NB4 (cell line): ENCODE results near the gene IFI30.

Source experiments
- DNase-seq: peaks from one replicate; pipeline ENCODE4 v3.0.0; 2010; ENCODE audit warnings: low read depth
- H3K4me3 ChIP-seq: one replicate; pipeline ENCODE4 v1.5.1; 2011; ENCODE audit warnings: mild to moderate bottlenecking, low read depth, low read length, moderate library complexity
- MAX ChIP-seq: IDR thresholded peaks from 2 replicates; pipeline ENCODE4 v1.6.1; 2011; ENCODE audit warnings: low read depth, low read length
- MYC ChIP-seq: IDR thresholded peaks from 2 replicates; pipeline ENCODE4 v1.6.1; 2011; ENCODE audit warnings: low read depth, low read length
- POLR2A ChIP-seq: IDR thresholded peaks from 2 replicates; pipeline ENCODE4 v1.6.1; 2011; ENCODE audit warnings: mild to moderate bottlenecking; ENCODE audit not compliant: insufficient read length; ENCODE audit errors: extremely low read depth
- TF ChIP-seq, protein P1 (sequence below): IDR thresholded peaks from one replicate; pipeline ENCODE4 v1.5.1; 2012; ENCODE audit warnings: low read depth, low read length

IFI30 gene

GRCh38 chr19:18165794-18166544 lies 7.6 kb upstream of the IFI30 start:
- DNase-seq: no peak
- no peak overlapping the region for H3K4me3 ChIP-seq
- no peak for TF ChIP-seq MAX
- no peak for TF ChIP-seq MYC
- no peak for TF ChIP-seq POLR2A
- TF ChIP-seq, protein P1, sequence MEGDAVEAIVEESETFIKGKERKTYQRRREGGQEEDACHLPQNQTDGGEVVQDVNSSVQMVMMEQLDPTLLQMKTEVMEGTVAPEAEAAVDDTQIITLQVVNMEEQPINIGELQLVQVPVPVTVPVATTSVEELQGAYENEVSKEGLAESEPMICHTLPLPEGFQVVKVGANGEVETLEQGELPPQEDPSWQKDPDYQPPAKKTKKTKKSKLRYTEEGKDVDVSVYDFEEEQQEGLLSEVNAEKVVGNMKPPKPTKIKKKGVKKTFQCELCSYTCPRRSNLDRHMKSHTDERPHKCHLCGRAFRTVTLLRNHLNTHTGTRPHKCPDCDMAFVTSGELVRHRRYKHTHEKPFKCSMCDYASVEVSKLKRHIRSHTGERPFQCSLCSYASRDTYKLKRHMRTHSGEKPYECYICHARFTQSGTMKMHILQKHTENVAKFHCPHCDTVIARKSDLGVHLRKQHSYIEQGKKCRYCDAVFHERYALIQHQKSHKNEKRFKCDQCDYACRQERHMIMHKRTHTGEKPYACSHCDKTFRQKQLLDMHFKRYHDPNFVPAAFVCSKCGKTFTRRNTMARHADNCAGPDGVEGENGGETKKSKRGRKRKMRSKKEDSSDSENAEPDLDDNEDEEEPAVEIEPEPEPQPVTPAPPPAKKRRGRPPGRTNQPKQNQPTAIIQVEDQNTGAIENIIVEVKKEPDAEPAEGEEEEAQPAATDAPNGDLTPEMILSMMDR: no peak

- DNase-seq: no peak
- no peak overlapping the region for H3K4me3 ChIP-seq
- TF ChIP-seq POLR2A: no peak
- no peak for TF ChIP-seq MYC
- TF ChIP-seq, protein P1: no peak
- no peak for TF ChIP-seq MAX
Observed at GRCh38 chr19:18167011-18167410, 6.6 kb upstream of the IFI30 start.

DNA sequence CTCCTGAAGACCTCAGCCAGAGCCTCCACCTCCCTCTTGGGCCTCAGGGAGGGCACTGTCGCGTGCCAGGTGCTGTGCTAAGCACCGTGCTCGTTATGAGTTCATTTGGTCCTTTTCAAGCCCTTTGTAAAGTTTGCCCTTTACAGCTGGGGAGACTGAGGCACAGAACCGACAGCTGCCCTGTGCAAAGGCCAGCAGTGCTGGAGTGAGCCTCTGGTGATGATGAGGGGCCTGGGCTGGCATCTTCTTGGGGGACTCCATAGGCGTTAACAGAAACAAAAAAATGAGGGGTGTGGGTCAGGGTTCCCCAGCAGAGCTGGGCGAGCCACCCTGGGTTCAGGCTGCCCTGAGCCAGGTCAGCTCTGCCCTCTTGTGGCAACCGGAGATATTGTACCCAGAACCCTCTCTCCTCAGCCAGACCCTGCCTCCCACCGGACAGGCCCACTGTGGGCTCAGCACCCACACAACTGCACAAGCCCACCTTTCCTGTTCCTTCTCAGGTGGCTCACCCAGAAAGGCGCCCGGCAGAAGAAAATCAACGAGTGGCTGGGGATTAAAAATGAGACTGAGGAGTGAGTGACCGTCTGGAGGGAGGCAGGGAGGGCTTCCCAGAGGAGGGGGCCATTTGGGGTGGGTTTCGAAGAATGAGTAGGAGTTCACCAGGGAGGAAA lies 5.5 kb upstream of the IFI30 start:
- no peak overlapping the region for H3K4me3 ChIP-seq
- no peak for TF ChIP-seq POLR2A
- TF ChIP-seq, protein P1: peak; percentile 73

DNA sequence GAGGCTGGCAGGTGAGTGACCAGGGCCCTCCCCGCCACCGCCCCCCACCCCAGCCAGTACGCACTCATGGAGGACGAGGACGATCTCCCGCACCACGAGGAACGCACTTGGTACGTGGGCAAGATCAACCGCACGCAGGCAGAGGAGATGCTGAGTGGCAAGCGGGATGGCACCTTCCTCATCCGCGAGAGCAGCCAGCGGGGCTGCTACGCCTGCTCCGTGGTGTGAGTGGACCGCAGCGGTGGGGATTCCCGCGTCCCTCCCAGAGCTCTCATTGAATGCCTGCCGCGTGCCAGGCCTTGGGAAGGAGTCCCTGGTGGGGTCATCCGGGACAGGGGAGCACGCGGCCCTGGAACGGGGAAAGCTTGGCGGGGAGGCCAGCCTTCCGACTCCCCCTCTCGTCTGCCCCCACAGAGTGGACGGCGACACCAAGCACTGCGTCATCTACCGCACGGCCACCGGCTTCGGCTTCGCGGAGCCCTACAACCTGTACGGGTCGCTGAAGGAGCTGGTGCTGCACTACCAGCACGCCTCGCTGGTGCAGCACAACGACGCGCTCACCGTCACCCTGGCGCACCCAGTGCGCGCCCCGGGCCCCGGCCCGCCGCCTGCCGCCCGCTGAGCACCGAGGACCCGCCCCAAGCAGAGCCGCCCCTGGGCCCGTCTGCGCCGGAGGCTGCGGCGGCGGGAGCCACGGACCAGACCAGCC lies 4.8 kb upstream of the IFI30 start:
- no peak for TF ChIP-seq POLR2A
- no peak for DNase-seq
- no peak overlapping the region for H3K4me3 ChIP-seq

More for the DNA sequence above, 5.5 kb upstream of the IFI30 start:
- peak; percentile 59 for DNase-seq

DNA sequence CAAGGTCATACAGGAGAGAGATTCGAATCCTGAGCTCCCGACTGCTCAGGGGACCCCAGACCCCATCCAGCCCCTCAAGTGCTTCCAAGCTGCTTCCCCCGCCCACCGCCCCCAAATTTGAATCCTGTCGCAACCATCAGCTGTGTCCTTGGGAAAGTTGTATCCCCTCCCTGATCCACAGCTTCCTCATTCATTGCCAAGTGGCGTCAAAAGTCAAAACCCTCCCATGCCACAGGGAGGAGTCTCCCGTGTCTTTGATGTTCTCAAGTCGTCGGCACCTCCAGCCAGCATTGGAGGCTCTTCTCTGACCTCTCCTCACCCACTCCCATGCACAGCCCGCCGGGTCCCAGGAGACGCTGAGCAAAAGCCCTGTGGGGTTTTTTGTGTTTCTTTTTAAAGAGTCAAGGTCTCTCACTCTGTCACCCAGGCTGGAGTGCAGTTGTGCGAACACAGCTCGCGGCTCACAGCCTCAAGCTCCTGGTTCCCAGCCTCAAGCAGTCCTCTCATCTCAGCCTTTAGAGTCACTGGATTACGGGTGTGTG lies 2.8 kb upstream of the IFI30 start:
- TF ChIP-seq POLR2A (no peak), MAX (no peak), MYC (no peak)
- TF ChIP-seq, protein P1: no peak
- DNase-seq: peak; percentile 78
- H3K4me3 ChIP-seq: no peak overlapping the region
